Right forelimb (tissue), 1 donor: ENCODE data around the gene LDLRAP1.
"Not testable (repeated sequence)": the region's sequence is repeated elsewhere in the genome, so short reads cannot be mapped to it uniquely, and the experiment has no call there.

Experiments
- DNase-seq: peaks from one replicate; pipeline ENCODE4 v3.0.0-alpha.2; 2018

The LDLRAP1 gene

GRCh38 chr1:25543425-25544242 lies at the start of gene LDLRAP1:
TSS of gene LDLRAP1 (plus strand) at chr1:25543606. CDS start at chr1:25543699, 93 bp downstream.
- DNase-seq: peak; percentile 84

- no peak for DNase-seq
Observed at GRCh38 chr1:25494952-25495351, 48.5 kb upstream of the LDLRAP1 start.

- no peak for DNase-seq
Observed at GRCh38 chr1:25500694-25501093, 42.7 kb upstream of the LDLRAP1 start.

- DNase-seq: no peak
Observed at GRCh38 chr1:25501235-25502058, 42.0 kb upstream of the LDLRAP1 start.

GRCh38 chr1:25502957-25503356 lies 40.4 kb upstream of the LDLRAP1 start:
- no peak for DNase-seq

GRCh38 chr1:25503551-25504426 lies 39.6 kb upstream of the LDLRAP1 start:
- no peak for DNase-seq

GRCh38 chr1:25504706-25505595 lies 38.5 kb upstream of the LDLRAP1 start:
- no peak for DNase-seq

GRCh38 chr1:25505656-25506385 lies 37.6 kb upstream of the LDLRAP1 start:
- no peak for DNase-seq

- DNase-seq: not testable (repeated sequence)
Observed at GRCh38 chr1:25506566-25507463, 36.6 kb upstream of the LDLRAP1 start.

GRCh38 chr1:25513666-25514065 lies 29.7 kb upstream of the LDLRAP1 start:
- no peak for DNase-seq

GRCh38 chr1:25515033-25515432 lies 28.4 kb upstream of the LDLRAP1 start:
- DNase-seq: no peak

GRCh38 chr1:25516686-25517085 lies 26.7 kb upstream of the LDLRAP1 start:
- no peak for DNase-seq

GRCh38 chr1:25517476-25518394 lies 25.7 kb upstream of the LDLRAP1 start:
- no peak for DNase-seq

- no peak for DNase-seq
Observed at GRCh38 chr1:25519624-25520023, 23.8 kb upstream of the LDLRAP1 start.

GRCh38 chr1:25520446-25521061 lies 22.9 kb upstream of the LDLRAP1 start:
- DNase-seq: no peak

- no peak for DNase-seq
Observed at GRCh38 chr1:25522031-25522655, 21.3 kb upstream of the LDLRAP1 start.

- no peak for DNase-seq
Observed at GRCh38 chr1:25523542-25523941, 19.9 kb upstream of the LDLRAP1 start.
